H9 (cell line): Measurements from ENCODE around the gene SLC25A17. TPM values are rescaled to one million over a fixed set of nuclear protein-coding genes. Genes with fewer than 3 reads are reported as not detected.

Experiments
- DNase-seq: peaks from one replicate; pipeline ENCODE4 v3.0.0-alpha.2; 2017
- H2AFZ ChIP-seq: one replicate; pipeline ENCODE4 v1.6.1; 2013; ENCODE audit warnings: mild to moderate bottlenecking, low read length, control low read depth, moderate library complexity
- H2AK5ac ChIP-seq: 2 replicates; pipeline ENCODE4 v1.6.1; 2013; ENCODE audit warnings: low read length, control low read depth, mixed read lengths; ENCODE audit not compliant: insufficient read length
- H2BK120ac ChIP-seq: one replicate; pipeline ENCODE4 v1.6.1; 2013; ENCODE audit warnings: low read depth, mild to moderate bottlenecking, low read length, control low read depth, inconsistent platforms; ENCODE audit not compliant: poor library complexity, severe bottlenecking
- H2BK12ac ChIP-seq: 2 replicates; pipeline ENCODE4 v1.6.1; 2013; ENCODE audit warnings: low read length, control low read depth, mixed read lengths, low read depth; ENCODE audit not compliant: insufficient read length
- H2BK15ac ChIP-seq: 2 replicates; pipeline ENCODE4 v1.6.1; 2013; ENCODE audit warnings: low read depth, low read length, control low read depth
- H2BK20ac ChIP-seq: one replicate; pipeline ENCODE4 v1.6.1; 2013; ENCODE audit warnings: low read depth, mild to moderate bottlenecking, low read length, control low read depth, inconsistent platforms; ENCODE audit not compliant: poor library complexity, severe bottlenecking
- H2BK5ac ChIP-seq: 2 replicates; pipeline ENCODE4 v1.6.1; 2013; ENCODE audit warnings: low read length, control low read depth, mixed read lengths; ENCODE audit not compliant: insufficient read length
- H3K14ac ChIP-seq: 2 replicates; pipeline ENCODE4 v1.6.1; 2013; ENCODE audit warnings: low read length, control low read depth; ENCODE audit not compliant: insufficient read depth
- H3K18ac ChIP-seq: 2 replicates; pipeline ENCODE4 v1.6.1; 2013; ENCODE audit warnings: low read depth, mild to moderate bottlenecking, mixed read lengths, low read length, control low read depth; ENCODE audit not compliant: insufficient read length
- H3K23ac ChIP-seq: 2 replicates; pipeline ENCODE4 v1.6.1; 2013; ENCODE audit warnings: low read length, control low read depth, mixed read lengths, low read depth; ENCODE audit not compliant: insufficient read length
- H3K23me2 ChIP-seq: 2 replicates; pipeline ENCODE4 v1.6.1; 2013; ENCODE audit warnings: low read depth, mild to moderate bottlenecking, mixed read lengths, low read length, control low read depth; ENCODE audit not compliant: insufficient read length, poor library complexity, severe bottlenecking
- H3K27ac ChIP-seq: 2 replicates; pipeline ENCODE4 v1.5.1; 2013; ENCODE audit warnings: low read length, control low read depth, mixed read lengths, low read depth; ENCODE audit not compliant: insufficient read length
- H3K27me3 ChIP-seq: 2 replicates; pipeline ENCODE4 v1.6.1; 2013; ENCODE audit warnings: low read length, control low read depth, inconsistent platforms; ENCODE audit not compliant: insufficient read depth
- H3K4ac ChIP-seq: 2 replicates; pipeline ENCODE4 v1.6.1; 2013; ENCODE audit warnings: low read depth, mild to moderate bottlenecking, control low read depth, inconsistent platforms, low read length, moderate library complexity
- H3K4me1 ChIP-seq: 2 replicates; pipeline ENCODE4 v1.6.1; 2013; ENCODE audit warnings: low read length, control low read depth, inconsistent platforms; ENCODE audit not compliant: insufficient read depth
- H3K4me2 ChIP-seq: 2 replicates; pipeline ENCODE4 v1.6.1; 2013; ENCODE audit warnings: low read length, control low read depth, mixed read lengths; ENCODE audit not compliant: insufficient read length, insufficient read depth
- H3K56ac ChIP-seq: 2 replicates; pipeline ENCODE4 v1.6.1; 2013; ENCODE audit warnings: low read depth, mild to moderate bottlenecking, mixed read lengths, low read length, control low read depth; ENCODE audit not compliant: insufficient read length
- H3K79me1 ChIP-seq: 2 replicates; pipeline ENCODE4 v1.6.1; 2013; ENCODE audit warnings: low read depth, mild to moderate bottlenecking, moderate library complexity, low read length, control low read depth, inconsistent platforms; ENCODE audit not compliant: insufficient read depth, poor library complexity, severe bottlenecking
- H3K79me2 ChIP-seq: 2 replicates; pipeline ENCODE4 v1.6.1; 2013; ENCODE audit warnings: low read length, control low read depth, inconsistent platforms; ENCODE audit not compliant: insufficient read depth
- H3K9ac ChIP-seq: 2 replicates; pipeline ENCODE4 v1.6.1; 2013; ENCODE audit warnings: low read length, control low read depth, mixed read lengths; ENCODE audit not compliant: insufficient read length; ENCODE audit errors: extremely low read depth
- H3K9me3 ChIP-seq: one replicate; pipeline ENCODE4 v1.6.1; 2013; ENCODE audit warnings: low read depth, low read length, inconsistent platforms; ENCODE audit not compliant: control insufficient read depth
- H3T11ph ChIP-seq: one replicate; pipeline ENCODE4 v1.6.1; 2013; ENCODE audit warnings: mild to moderate bottlenecking, low read length, control low read depth, inconsistent platforms
- H4K20me1 ChIP-seq: one replicate; pipeline ENCODE4 v1.6.1; 2013; ENCODE audit not compliant: control insufficient read depth, insufficient read length, insufficient read depth
- H4K5ac ChIP-seq: 2 replicates; pipeline ENCODE4 v1.6.1; 2013; ENCODE audit warnings: low read depth, mild to moderate bottlenecking, mixed read lengths, low read length, control low read depth; ENCODE audit not compliant: insufficient read length
- H4K8ac ChIP-seq: replicated peaks from 2 replicates; pipeline ENCODE4 v1.6.1; 2013; ENCODE audit warnings: low read length, control low read depth, mixed read lengths, low read depth; ENCODE audit not compliant: insufficient read length
- H4K91ac ChIP-seq: 2 replicates; pipeline ENCODE4 v1.6.1; 2013; ENCODE audit warnings: low read depth, mild to moderate bottlenecking, moderate library complexity, mixed read lengths, low read length, control low read depth; ENCODE audit not compliant: insufficient read length
- H3K27ac Mint-ChIP-seq, 3 experiments: 2 replicates in 2 of 3; 3 replicates in 1 of 3; pipeline ENCODE4 v1.8.0; 2020 to 2021; ENCODE audit warnings: mixed read lengths in 3 of 3, mild to moderate bottlenecking in 1 of 3, moderate library complexity in 1 of 3
- H3K27me3 Mint-ChIP-seq: 2 replicates; pipeline ENCODE4 v1.8.0; 2021; ENCODE audit warnings: low read depth, mild to moderate bottlenecking, moderate library complexity, mixed read lengths
- H3K36me3 Mint-ChIP-seq, 3 experiments: 2 replicates in 2 of 3; 3 replicates in 1 of 3; pipeline ENCODE4 v1.8.0; 2020 to 2021; ENCODE audit warnings: low read depth in 3 of 3, mixed read lengths in 3 of 3; ENCODE audit not compliant: insufficient read depth in 1 of 3
- H3K4me1 Mint-ChIP-seq, 2 experiments: 2 replicates each; pipeline ENCODE4 v1.8.0; 2020; ENCODE audit warnings: mixed read lengths in 2 of 2
- H3K4me3 Mint-ChIP-seq, 2 experiments: 2 replicates in 1 of 2; 3 replicates in 1 of 2; pipeline ENCODE4 v1.8.0; 2020 to 2021; ENCODE audit warnings: mild to moderate bottlenecking in 2 of 2, mixed read lengths in 2 of 2, moderate library complexity in 1 of 2
- H3K9me3 Mint-ChIP-seq, 2 experiments: 2 replicates in 1 of 2; 3 replicates in 1 of 2; pipeline ENCODE4 v1.8.0; 2020; ENCODE audit warnings: mild to moderate bottlenecking in 2 of 2, mixed read lengths in 2 of 2, moderate library complexity in 1 of 2
- CTCF ChIP-seq: fragments of 200-600 bp; sonication (generic); conservative IDR thresholded peaks from 3 replicates; pipeline ENCODE4 v1.8.0; 2021; ENCODE audit warnings: antibody characterized with exemption, mild to moderate bottlenecking
- WGBS: extraction: QIAGEN DNeasy Blood & Tissue Kit; methylation state at CpG from one replicate; pipeline ENCODE4 v1.1.7; 2013; ENCODE audit warnings: missing lambda C conversion rate, low lambda C conversion rate, mixed read lengths; ENCODE audit not compliant: insufficient read length; ENCODE audit errors: extremely low coverage; 5-methylcytosine and 5-hydroxymethylcytosine counted together
- total RNA-seq: library from RNA; stranded (reverse); gene quantifications from 2 replicates; pipeline ENCODE4 v1.2.1, GENCODE V29; 2021

The SLC25A17 gene
- total RNA-seq, 1 experiment from 2014 or later = 26.5 TPM

- no peak for TF ChIP-seq CTCF
- Histone ChIP-seq H3K27ac (no peak overlapping the region), H4K5ac (no peak overlapping the region), H3K4ac (no peak overlapping the region), H2AFZ (no peak overlapping the region), H3K56ac (no peak overlapping the region), H3K9me3 (no peaks in the 10 kb centered on the region), H3K79me2 (no peaks in the 10 kb centered on the region; the same call in 1 of the 2 replicates), H3K4me2 (no peak overlapping the region), H2AK5ac (no peak overlapping the region), H3K23ac (no peak overlapping the region), H3K79me1 (no peaks in the 10 kb centered on the region), H3K14ac (no peak overlapping the region), H3K9ac (no peak overlapping the region), H2BK15ac (no peak overlapping the region), H4K8ac (no peak overlapping the region), H3K27me3 (no peaks in the 10 kb centered on the region), H3K18ac (no peak overlapping the region), H4K91ac (no peak overlapping the region), H2BK120ac (no peak overlapping the region), H4K20me1 (no peaks in the 10 kb centered on the region), H2BK20ac (no peak overlapping the region), H3K23me2 (no peaks in the 10 kb centered on the region), H2BK12ac (no peak overlapping the region), H3T11ph (no peak overlapping the region), H3K4me1 (no peaks in the 10 kb centered on the region), H2BK5ac (no peak overlapping the region)
- no peaks in the 10 kb centered on the region for H3K27me3 Mint-ChIP-seq
- no peaks in the 10 kb centered on the region for H3K9me3 Mint-ChIP-seq
- no peak overlapping the region for H3K27ac Mint-ChIP-seq
- no peak overlapping the region for H3K4me3 Mint-ChIP-seq
- no CpG with 5 or more reads among the region's 3 CpGs for WGBS
- peaks cover 0 to 11% (median 5%) of the 10 kb centered on the region in 3 experiments; a peak in 4 of 7 replicates for H3K36me3 Mint-ChIP-seq
- no peaks in the 10 kb centered on the region; a peak in 1 of 4 replicates for H3K4me1 Mint-ChIP-seq
- no peak for DNase-seq
These were observed 12.4 kb downstream of the SLC25A17 start for GRCh38 chr22:40806711-40807110.
